CD4-positive, alpha-beta T cell (primary cell): ENCODE data around the gene HABP4. TPM values are rescaled to one million over a fixed set of nuclear protein-coding genes. Genes with fewer than 3 reads are reported as not detected.

Experiments used
- ATAC-seq: fragments of 200-7000 bp; cut with Tn5 transposase; one replicate; pipeline ENCODE4 v1.10.0; 2022; ENCODE audit warnings: mild to moderate bottlenecking; ENCODE audit not compliant: poor library complexity
- CTCF ChIA-PET: fragments of 350-600 bp; sonication (Branson Sonifier 250); formaldehyde crosslinking; loops from one replicate; lab custom pipeline; 2021; ENCODE audit warnings: antibody characterized with exemption, inconsistent platforms; lab: Charles Lee
- POLR2A ChIA-PET: fragments of 350-600 bp; sonication (Branson Sonifier 250); formaldehyde crosslinking; loops from one replicate; lab custom pipeline; 2021; ENCODE audit warnings: antibody characterized with exemption, inconsistent platforms; lab: Charles Lee
- DNase-seq, 14 experiments: peaks; one replicate each; pipeline ENCODE4 v3.0.0-alpha.2; 2013 to 2020; ENCODE audit warnings: mixed read lengths in 2 of 14
- H3K27ac ChIP-seq, 2 donors: one replicate each; pipeline versions ENCODE4 v1.5.1 to v1.7.0; 2013; ENCODE audit warnings: low read length in 2 of 2, low read depth in 1 of 2, mild to moderate bottlenecking in 1 of 2
- H3K27me3 ChIP-seq, 2 experiments: 1 replicate in 1 of 2; 2 replicates in 1 of 2; pipeline versions ENCODE4 v1.6.1 to v1.7.0; 2013; ENCODE audit warnings: low read length in 2 of 2, control low read depth in 1 of 2, mild to moderate bottlenecking in 1 of 2, moderate library complexity in 1 of 2; ENCODE audit not compliant: insufficient read depth in 2 of 2, control insufficient read depth in 1 of 2
- H3K36me3 ChIP-seq: one replicate; pipeline ENCODE4 v1.6.1; 2013; ENCODE audit warnings: low read length, control low read depth; ENCODE audit not compliant: insufficient read depth
- H3K4me1 ChIP-seq: one replicate; pipeline ENCODE4 v1.6.1; 2013; ENCODE audit warnings: low read length, control low read depth; ENCODE audit not compliant: insufficient read depth
- H3K4me3 ChIP-seq: one replicate; pipeline ENCODE4 v1.5.1; 2013; ENCODE audit warnings: mild to moderate bottlenecking, low read length, moderate library complexity
- H3K9me3 ChIP-seq, 2 experiments: 1 replicate in 1 of 2; 2 replicates in 1 of 2; pipeline versions ENCODE4 v1.6.1 to v1.7.0; 2013; ENCODE audit warnings: low read length in 2 of 2, mild to moderate bottlenecking in 2 of 2, control low read depth in 1 of 2, moderate library complexity in 1 of 2; ENCODE audit not compliant: control insufficient read depth in 1 of 2, insufficient read depth in 1 of 2
- H3K27ac Mint-ChIP-seq: one replicate; pipeline ENCODE4 v1.8.0; 2020; ENCODE audit warnings: mixed read lengths
- H3K27me3 Mint-ChIP-seq: one replicate; pipeline ENCODE4 v1.8.0; 2021; ENCODE audit warnings: mixed read lengths
- H3K36me3 Mint-ChIP-seq: one replicate; pipeline ENCODE4 v1.8.0; 2021; ENCODE audit warnings: low read depth, mixed read lengths
- H3K4me1 Mint-ChIP-seq: one replicate; pipeline ENCODE4 v1.8.0; 2021; ENCODE audit warnings: low read depth, mixed read lengths
- H3K4me3 Mint-ChIP-seq: one replicate; pipeline ENCODE4 v1.8.0; 2020; ENCODE audit warnings: mild to moderate bottlenecking, mixed read lengths
- H3K9me3 Mint-ChIP-seq: one replicate; pipeline ENCODE4 v1.8.0; 2020; ENCODE audit warnings: mixed read lengths
- intact Hi-C, 2 experiments: fragments of 100-400 bp; cut with DNase I in 1 of 2; cut with micrococcal nuclease in 1 of 2; formaldehyde crosslinking; loops; one replicate each; pipeline versions ENCODE4 v1.15.1 to v1.9.0; 2023 to 2025; cut with DNase I, micrococcal nuclease
- total RNA-seq, 174 experiments: library from RNA in 2 of 174; stranded (reverse) in 2 of 174; gene quantifications; one replicate each; pipeline ENCODE4 v1.2.3 and lab custom pipeline; 2021 to 2026
- TF ChIP-seq, protein P1 (sequence below): fragments of 200-600 bp; IDR thresholded peaks from one replicate; pipeline ENCODE4 v1.8.0; 2022; ENCODE audit warnings: antibody characterized with exemption, mild to moderate bottlenecking

The HABP4 gene
- total RNA-seq, 2 experiments from 2014 or later: 29.7 to 31.7 TPM

DNA sequence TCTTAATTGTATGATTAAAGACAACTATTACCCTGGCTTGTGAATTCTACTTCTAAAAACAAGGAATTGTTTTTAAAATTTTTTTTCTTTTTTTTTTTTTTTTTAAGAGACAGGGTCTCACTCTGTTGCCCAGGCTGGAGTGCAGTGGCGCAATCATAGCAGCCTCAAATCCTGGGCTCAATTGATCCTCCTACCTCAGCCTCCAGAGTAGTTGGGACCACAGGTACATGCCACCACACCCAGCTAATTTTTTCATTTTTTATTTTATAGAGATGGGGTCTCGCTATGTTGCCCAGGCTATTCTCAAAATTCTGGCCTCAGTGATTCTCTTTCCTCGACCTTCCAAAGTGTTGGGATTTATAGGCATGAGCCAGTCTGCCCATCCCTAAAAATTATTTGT, 62.3 kb downstream of the HABP4 start:
- CTCF ChIA-PET: interaction anchor here (1.3 kb wide), 1 partner anchor 185 kb away, joined by 3 read pairs; no protein-coding TSS in a partner anchor
- POLR2A ChIA-PET: no interaction called here

DNA sequence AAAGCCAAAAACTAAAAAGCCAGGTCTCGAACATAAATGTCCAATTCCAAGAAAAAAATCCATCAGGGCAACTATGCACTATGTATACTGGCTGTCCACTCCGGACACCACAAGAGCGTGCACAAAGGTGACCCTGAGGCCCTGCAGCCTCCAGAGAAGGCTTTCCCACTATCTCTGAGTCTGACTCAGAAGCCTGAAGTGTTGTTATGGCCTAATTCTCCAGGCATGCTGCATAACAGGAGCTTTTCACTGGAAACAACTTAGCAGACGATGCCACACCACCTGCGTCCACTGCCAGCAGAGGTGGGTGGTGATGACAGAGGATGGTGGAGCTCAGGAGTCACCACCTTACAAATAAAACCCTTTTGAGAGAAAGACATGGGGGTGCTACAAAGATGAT, 63.7 kb downstream of the HABP4 start:
- no peaks in the 10 kb centered on the region for H3K9me3 ChIP-seq
- no peak overlapping the region for H3K4me3 ChIP-seq
- no peak for DNase-seq
- TF ChIP-seq, protein P1, sequence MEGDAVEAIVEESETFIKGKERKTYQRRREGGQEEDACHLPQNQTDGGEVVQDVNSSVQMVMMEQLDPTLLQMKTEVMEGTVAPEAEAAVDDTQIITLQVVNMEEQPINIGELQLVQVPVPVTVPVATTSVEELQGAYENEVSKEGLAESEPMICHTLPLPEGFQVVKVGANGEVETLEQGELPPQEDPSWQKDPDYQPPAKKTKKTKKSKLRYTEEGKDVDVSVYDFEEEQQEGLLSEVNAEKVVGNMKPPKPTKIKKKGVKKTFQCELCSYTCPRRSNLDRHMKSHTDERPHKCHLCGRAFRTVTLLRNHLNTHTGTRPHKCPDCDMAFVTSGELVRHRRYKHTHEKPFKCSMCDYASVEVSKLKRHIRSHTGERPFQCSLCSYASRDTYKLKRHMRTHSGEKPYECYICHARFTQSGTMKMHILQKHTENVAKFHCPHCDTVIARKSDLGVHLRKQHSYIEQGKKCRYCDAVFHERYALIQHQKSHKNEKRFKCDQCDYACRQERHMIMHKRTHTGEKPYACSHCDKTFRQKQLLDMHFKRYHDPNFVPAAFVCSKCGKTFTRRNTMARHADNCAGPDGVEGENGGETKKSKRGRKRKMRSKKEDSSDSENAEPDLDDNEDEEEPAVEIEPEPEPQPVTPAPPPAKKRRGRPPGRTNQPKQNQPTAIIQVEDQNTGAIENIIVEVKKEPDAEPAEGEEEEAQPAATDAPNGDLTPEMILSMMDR: no peak
- H3K27ac Mint-ChIP-seq: no peak overlapping the region
- peaks cover 33% of the 10 kb centered on the region for H3K36me3 Mint-ChIP-seq
- H3K36me3 ChIP-seq: peaks cover 4% of the 10 kb centered on the region
- no peak overlapping the region for H3K4me3 Mint-ChIP-seq
- CTCF ChIA-PET: no interaction called here
- H3K4me1 ChIP-seq: no peaks in the 10 kb centered on the region
- H3K27me3 Mint-ChIP-seq: no peaks in the 10 kb centered on the region
- no peak overlapping the region for H3K27ac ChIP-seq
- no peaks in the 10 kb centered on the region for H3K27me3 ChIP-seq
- intact Hi-C loops: no loop called here
- H3K9me3 Mint-ChIP-seq: no peaks in the 10 kb centered on the region
- H3K4me1 Mint-ChIP-seq: no peaks in the 10 kb centered on the region
- ATAC-seq: no peak
- POLR2A ChIA-PET: no interaction called here

More for the DNA sequence above, 62.3 kb downstream of the HABP4 start:
- intact Hi-C loops: no loop called here
- ATAC-seq (no peak), DNase-seq (no peak)
- Histone ChIP-seq H3K4me1 (no peaks in the 10 kb centered on the region), H3K36me3 (peaks cover 4% of the 10 kb centered on the region), H3K4me3 (no peak overlapping the region), H3K27me3 (no peaks in the 10 kb centered on the region), H3K9me3 (no peaks in the 10 kb centered on the region), H3K27ac (no peak overlapping the region)
- peaks cover 33% of the 10 kb centered on the region for H3K36me3 Mint-ChIP-seq
- H3K4me1 Mint-ChIP-seq: no peaks in the 10 kb centered on the region
- H3K9me3 Mint-ChIP-seq: no peaks in the 10 kb centered on the region
- TF ChIP-seq, protein P1: no peak
- H3K27me3 Mint-ChIP-seq: no peaks in the 10 kb centered on the region
- no peak overlapping the region for H3K27ac Mint-ChIP-seq
- no peak overlapping the region for H3K4me3 Mint-ChIP-seq

DNA sequence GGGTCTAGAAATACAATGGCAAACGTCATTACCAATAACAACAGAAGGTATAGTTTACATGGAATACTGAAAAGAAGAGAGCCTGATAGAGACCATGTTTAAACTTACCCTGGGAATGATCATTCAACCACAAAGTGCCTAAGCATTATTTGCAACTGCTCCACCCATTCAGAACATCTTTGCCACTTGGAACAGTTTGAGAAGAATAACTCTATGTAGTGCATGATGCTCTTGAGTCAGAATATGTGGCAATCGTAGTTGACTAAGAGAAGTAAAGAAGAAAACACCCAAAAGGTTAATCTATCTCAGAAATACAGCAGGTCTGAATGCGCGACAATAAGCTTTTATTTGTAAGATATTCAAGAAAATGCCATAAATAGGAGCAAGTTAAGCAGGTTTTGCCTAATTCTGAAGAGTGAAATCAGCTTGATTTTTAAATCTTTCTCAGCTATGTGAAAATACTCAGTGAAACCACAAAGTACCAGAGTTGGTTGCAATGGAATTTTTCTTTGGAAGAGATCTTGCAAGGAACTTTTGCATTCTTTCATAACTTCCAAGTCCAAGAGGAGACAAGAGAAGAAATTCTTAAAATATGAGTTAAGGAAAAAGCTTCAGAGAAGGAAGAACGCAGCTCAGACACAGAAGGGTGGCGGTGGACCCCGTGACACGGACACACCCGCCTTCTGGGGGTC, 64.3 kb downstream of the HABP4 start:
- no peak for DNase-seq
- Mint-ChIP-seq H3K9me3 (no peaks in the 10 kb centered on the region), H3K4me1 (no peaks in the 10 kb centered on the region), H3K27ac (no peak overlapping the region), H3K4me3 (no peak overlapping the region), H3K27me3 (no peaks in the 10 kb centered on the region), H3K36me3 (peaks cover 29% of the 10 kb centered on the region)
- Histone ChIP-seq H3K27me3 (no peaks in the 10 kb centered on the region), H3K9me3 (no peaks in the 10 kb centered on the region), H3K4me1 (no peaks in the 10 kb centered on the region), H3K27ac (no peak overlapping the region), H3K36me3 (peaks cover 4% of the 10 kb centered on the region), H3K4me3 (no peak overlapping the region)
- TF ChIP-seq, protein P1: no peak
- no peak for ATAC-seq
- intact Hi-C loops: no loop called here
- ChIA-PET POLR2A (no interaction called here), CTCF (no interaction called here)
